ENCODE results near the gene HSD17B1.
"Not testable (repeated sequence)": the region's sequence is repeated elsewhere in the genome, so short reads cannot be mapped to it uniquely, and the experiment has no call there.

The HSD17B1 gene, protein sequence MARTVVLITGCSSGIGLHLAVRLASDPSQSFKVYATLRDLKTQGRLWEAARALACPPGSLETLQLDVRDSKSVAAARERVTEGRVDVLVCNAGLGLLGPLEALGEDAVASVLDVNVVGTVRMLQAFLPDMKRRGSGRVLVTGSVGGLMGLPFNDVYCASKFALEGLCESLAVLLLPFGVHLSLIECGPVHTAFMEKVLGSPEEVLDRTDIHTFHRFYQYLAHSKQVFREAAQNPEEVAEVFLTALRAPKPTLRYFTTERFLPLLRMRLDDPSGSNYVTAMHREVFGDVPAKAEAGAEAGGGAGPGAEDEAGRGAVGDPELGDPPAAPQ

DNA sequence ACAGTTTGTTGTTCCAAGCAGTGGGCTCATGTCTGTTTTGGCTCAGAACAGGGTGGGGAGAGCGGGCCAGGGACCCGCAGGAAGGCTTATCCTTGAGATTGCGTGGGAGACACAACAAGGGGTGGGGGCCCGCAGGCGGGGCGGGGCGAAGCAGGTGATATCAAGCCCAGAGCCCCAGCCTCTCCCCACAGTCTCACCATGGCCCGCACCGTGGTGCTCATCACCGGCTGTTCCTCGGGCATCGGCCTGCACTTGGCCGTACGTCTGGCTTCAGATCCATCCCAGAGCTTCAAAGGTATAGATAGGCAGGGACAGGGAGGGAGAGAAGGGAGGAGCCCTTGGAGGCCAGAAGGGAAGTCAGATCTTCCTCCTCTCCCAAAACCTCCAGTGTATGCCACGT lies at the start of gene HSD17B1:
Gene HSD17B1, plus strand, starts transcription at position 188 of the 400 bp plus-strand sequence. Its CDS starts 11 bp downstream, at position 199.
- not testable (repeated sequence) for DNase-seq

DNA sequence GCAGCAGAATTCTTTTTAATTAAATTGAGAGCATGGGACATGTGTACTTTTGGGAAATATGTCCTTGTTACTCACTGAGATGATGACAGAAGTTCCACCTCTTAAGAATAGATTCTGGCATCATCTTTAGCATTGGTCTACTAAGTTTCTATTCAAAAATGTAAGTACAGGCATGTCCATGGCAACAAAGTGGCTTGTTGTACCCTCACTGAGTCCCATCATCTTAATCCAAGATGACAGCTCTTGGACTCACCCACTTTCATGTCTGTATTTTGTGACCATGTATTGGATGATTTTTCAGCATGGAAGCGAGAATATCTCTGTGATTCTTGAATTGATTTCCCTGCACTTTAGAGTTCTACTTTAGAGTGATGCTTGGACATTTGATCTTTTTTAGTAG lies 49.8 kb upstream of the HSD17B1 start:
- DNase-seq = no peak

DNA sequence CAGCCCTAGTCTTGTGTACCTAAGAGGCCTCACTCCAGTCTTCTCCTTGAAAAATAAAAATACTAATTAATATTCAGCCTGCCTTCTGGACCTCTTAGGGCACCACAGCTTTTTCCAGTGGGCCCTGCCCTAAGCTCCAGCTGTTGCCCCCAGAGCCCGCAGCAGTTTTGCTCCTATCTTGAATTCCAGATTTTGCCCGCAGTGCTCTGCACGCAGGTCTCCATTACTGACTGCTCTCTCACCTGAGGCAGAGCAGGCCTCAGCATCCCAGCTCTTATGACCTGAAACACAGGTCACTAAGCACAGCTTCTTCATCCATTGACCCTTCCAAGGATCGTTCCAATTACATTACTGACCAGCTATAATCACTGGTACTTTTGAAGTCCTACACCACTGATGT lies 45.1 kb upstream of the HSD17B1 start:
- no peak for DNase-seq

DNA sequence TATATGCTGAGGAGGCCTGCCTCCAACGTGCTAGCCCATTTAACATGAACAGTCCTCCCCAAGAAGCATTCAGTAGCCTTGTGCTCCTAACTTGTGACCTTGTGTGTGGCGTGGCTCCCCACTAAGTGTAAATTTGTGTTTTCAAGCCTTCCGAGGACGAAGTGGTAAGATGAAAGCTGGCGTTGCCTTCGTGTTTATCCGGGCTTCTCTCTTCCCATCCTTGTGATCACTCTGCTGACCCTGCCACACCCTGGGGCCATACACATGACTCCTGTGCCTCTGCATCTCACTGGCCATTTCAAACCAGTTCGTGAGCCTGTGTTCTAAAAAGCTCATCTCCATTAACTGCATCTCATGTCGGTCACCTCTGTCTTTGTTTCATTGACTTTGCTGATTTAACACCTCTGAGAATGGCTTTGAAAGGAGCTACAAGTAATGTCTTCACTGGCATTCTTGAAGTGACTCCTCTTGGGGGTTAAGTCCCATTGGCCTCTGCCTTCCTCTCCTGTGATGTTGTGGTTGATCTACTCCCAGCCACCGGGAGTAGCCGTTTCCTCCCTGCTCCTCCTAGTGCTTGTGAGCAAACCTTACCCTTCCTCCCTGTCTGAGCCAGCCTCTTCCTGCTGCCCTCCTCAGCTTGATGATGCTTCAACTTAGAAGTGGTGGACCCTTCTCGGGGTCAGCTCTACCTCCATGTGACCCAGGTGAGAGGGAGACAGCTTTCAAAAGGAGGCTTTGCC lies 44.1 kb upstream of the HSD17B1 start:
- no peak for DNase-seq

DNA sequence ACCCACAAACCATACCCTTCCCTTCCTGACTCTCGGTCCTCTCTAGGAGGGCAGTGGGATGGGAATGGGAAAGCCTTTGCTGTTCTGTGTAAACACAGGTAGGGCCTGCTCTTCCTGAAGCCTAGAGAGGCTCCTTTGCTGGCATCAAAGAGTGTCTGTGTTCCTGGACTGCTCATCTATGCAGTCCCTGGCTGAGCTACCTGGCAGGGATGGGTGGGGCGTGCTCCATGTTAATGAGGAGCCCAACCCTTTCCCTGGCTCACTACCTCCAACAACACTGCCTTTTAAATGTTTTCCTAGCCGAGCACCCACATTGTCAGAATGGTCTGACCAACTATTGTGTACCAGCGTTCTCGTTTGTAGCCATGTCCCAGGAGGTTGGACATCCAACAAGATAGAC lies 43.3 kb upstream of the HSD17B1 start:
- no peak for DNase-seq

DNA sequence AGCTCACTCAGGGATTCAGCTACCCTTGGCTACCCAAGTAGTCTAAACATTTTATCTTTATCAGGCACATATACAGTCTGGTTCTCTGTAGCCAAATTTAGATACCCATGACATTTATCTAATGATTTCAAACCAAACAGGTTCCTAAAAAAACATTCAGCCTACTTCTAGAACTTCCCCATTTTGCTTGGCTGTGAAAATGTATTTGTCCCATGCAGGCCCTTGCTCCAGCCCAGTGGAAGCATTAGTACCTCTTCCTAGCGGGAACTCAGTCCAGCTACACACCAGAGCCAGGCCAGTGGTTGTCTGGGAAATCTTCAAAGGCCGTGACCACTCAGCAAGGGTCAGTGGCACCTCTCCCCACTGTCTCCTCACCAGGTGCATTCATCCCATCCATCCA lies 42.9 kb upstream of the HSD17B1 start:
- no peak for DNase-seq

DNA sequence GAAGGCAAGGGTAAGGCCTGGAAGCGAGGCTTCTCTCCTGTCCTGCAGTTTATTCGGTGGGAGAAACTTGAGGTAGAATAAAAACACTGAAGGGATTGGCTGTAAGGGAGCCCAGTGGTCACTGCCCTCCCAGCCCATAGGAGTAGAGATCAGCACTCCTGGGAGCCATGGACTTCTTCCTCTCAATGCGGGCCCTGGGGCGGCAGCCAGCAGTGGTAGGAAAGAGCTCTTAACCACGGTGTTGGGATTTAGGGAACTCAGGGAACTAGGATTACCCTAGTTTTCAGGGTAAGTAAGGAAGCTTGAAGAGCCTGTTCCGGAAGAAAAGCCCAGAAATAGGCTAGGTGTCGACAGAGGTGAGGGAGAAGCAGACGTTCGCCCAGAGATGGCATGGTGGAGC lies 40.5 kb upstream of the HSD17B1 start:
- DNase-seq = no peak

DNA sequence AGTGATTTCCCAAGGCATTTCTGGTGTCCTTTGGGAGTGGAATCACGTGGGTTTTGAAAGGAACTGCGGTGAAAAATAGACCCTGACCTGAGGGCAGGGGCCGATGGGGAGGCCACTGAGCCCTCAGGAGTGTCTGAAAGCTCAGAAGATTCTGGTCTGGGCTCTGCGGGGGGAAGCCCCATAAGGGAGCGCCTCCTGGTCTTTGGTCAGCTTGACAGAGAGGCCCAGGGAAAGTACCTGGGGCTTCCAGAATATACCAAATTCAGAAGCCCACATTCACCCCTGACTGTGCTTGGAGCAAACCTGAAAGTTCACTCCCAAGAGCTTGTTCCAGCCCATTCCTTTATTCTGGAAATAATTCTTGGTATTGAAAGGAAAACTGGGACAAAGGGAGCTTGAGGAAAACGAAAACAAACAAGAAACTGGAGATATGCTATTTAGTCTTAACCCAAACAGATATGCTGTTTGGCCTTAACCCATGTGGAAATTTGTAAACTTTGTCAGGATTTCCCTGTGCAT lies 39.9 kb upstream of the HSD17B1 start:
- no peak for DNase-seq

DNA sequence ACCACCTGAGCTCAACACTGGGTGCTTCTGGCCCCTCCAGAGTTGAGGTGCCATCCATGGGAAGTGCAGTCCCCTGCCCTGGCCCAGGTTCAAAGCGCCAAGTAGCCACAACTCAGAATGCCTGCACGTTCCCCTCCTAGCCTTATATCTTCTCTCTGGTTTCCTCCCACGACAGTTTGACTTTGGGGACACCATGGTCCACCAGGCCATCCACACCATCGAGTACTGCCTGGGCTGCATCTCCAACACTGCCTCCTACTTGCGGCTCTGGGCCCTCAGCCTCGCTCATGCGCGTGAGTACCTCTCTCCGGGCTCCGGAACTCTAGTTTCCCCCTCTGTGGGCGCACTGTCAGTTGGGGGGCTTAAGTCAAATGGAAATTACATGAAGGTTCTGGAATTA lies 39.0 kb upstream of the HSD17B1 start:
- DNase-seq = no peak

DNA sequence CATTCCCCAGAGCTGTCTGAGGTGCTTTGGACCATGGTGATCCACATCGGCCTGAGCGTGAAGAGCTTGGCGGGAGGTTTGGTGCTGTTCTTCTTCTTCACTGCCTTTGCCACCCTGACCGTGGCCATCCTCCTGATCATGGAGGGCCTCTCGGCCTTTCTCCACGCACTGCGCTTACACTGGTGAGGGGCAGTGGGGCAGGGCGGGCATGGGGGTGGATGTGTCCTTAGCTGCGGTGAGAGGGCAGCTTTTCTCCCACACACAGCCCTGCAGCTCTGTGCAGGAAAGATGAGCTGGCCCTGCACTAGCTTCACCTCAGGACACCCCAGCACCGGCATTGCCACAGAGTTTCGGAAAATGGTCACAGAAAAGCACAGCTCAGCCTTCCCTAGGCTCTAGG lies 38.4 kb upstream of the HSD17B1 start:
- no peak for DNase-seq

DNA sequence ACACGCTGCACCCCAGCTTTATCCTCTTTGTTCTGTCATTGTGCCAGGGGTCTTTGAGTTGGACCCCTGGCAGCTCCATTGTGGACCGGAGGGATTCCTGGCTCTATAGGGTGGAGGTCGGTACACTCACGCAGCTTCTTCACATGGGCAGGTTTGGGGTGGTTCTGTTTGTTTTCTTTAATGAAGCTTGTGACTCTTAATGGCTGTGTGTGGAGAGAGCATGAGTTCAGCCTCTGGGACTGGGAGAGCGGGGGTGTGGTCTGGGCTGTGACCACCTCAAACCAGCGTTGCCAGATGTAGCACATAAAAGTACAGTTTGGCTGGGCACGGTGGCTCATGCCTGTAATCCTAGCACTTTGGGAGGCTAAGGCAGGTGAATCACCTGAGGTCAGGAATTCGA lies 37.9 kb upstream of the HSD17B1 start:
- no peak for DNase-seq

DNA sequence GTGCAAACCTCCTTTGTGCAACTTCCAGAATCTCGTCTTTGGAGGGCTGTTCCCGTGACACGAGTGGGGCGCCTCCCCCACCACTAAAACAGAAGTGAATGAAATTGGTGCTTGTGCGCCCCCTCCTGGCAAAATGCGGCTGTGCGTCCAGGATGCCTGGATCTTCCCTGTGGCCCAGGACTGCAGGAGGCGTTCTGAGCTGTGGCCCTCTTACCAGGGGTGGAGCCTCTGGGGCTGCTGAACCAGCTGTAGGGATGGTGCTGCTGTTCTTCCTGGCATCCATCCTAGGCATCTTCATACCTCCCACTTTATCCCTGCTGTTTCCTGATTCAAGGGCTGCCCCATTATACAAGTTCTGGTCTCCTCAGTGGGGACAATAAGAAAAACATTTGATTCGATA lies 35.2 kb upstream of the HSD17B1 start:
- peak; percentile 86 for DNase-seq

DNA sequence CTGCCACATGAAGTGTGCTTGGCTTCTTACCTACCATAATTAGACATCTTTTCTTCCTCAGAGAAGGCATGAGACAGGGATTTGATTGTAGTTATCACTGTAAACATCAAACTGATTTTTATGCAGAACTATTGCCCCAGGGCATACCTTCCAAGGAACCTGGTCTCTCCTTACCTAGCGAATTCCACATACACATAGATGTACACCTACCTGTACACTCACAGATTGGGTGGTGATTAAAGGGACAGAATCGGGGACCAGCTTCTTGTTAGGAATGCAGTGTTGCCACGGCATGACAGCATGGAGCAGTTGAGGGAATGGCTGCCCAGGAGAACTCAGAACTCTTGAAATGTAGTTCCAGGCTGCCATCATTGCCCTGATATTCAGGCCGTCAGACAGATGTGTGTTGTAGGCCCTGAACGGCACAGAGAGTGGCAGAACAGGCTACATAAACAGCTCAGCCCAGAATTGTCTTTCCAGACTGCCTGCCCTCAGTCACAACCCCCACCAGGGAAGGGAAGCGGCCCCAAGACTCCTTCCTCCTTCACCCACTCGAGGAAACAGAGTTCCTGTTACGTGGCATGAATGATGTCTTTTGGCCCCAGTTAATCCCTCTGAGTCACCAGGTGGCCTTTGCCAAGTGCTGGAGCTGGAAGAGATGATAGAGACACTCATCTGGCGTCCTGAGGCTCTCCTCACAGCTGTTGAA lies 34.5 kb upstream of the HSD17B1 start:
- DNase-seq = peak; percentile 94

DNA sequence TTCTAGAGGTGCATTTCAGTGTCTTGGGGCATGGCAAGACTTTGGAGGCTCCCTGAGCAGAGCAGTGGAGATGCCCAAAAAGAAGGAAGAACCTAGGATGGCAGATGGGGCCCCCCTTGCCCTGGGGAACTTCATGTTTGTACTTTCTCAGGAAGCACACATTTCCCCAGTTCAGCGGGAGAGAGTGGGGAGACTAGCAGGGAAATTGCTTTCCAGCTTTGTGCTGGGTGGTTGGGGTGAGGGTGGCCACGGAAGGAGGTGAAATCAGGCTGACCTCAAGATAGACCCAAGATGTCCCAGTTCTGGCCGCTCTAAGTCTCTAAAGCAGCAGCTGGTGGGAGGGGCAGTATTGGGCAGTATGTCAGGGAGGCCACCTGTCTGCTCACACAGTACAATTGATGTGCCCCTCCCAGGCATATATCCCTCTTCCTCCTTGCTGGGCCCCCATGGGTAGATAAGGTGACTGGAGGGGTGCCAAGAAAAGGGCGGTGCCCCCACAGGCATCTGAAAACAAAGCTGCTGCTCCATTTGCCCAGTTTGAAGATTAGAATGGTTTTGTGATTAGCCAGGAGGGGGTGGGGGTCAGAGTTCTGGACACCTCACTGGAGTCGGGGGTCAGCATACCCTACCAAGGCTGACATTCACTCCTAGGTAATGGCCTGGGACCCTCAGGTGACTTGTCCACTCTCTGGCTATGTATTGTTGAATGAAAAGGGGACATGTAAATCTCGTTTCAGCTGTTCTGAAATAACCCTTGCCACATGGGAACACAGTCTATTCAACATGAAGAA lies 33.8 kb upstream of the HSD17B1 start:
- no peak for DNase-seq

DNA sequence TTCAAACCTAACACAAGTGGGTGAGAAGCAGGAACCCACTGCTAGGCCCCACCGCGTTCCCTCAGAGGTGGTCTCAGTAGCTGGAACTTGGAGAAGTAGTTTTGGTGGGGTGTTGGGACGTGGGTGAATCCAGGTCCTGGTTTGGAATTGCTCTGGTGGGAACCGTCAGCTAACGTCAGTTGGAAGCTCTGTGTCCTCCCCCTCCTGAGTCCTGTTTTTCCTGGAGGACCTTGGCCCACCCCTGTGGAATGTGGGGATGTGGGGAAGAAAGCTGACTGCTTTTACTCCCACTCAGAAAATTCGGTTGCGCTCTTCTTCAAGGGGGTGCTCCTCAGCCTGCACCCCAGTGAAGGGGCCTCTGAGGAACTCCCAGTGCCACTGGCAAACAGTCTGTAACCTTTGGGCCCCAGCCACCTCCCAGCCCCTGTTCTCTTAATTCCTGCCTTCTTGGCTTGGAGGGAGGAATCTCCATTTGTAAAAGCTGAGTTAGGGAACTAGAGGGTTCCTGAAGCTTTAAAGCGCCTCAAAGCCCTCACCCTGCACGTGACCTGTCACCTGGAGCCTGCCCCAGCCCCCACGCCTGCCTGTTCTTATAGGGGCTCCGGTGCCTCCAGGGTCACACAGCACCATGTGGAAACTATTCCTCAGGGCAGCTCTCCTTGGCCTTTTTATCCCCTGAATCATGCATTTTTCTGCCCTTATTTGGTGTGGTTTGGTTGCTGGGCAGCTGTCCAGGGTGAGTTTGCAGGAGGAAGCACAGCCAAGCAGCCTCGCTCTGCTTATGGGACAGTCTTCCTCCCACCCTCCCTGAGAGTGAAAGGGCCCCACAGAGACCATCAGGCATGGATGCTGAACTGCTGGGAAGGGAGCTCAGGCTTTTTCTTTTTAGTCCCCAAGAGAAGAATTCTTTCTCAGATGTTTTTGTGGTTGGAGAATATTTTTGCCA lies 32.9 kb upstream of the HSD17B1 start:
- DNase-seq = peak; percentile 54

DNA sequence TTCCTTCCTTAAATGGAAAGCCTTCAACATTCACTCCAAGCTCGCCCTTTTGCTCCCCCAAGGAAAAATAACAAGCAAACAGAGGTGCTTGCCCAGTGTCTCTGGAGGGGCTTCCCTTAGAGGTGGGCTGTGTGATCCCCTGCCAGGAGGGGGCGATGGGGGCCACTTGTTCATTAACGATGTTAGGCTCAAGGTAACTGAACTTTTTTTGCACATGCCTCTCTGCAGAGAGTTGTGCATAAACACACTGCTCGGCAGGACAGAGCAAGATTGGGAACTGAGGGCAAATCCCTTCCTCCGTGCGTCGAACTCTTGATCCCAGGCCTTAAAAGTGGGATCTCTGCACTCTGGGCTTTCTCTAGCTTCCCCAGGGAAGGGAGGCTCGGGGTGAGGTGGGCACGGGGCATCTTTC lies 32.2 kb upstream of the HSD17B1 start:
- no peak for DNase-seq

DNA sequence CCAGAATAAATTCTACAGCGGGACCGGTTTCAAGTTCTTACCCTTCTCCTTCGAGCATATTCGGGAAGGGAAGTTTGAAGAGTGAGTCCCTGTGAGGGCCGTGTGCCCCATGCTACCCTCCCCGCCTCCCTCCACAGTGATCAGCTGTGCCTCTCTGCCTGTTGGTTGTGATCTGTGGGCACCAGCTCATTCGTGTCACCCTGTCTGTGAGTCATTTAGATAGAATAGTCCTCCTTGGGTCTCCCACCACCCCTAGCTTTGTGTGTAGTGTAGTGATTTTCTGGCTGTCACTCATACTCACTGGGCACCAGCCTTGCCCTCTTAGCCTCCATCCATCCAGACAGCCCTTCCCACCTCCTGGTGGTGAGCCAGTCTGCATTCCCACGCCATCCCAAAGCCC lies 31.7 kb upstream of the HSD17B1 start:
- no peak for DNase-seq

DNA sequence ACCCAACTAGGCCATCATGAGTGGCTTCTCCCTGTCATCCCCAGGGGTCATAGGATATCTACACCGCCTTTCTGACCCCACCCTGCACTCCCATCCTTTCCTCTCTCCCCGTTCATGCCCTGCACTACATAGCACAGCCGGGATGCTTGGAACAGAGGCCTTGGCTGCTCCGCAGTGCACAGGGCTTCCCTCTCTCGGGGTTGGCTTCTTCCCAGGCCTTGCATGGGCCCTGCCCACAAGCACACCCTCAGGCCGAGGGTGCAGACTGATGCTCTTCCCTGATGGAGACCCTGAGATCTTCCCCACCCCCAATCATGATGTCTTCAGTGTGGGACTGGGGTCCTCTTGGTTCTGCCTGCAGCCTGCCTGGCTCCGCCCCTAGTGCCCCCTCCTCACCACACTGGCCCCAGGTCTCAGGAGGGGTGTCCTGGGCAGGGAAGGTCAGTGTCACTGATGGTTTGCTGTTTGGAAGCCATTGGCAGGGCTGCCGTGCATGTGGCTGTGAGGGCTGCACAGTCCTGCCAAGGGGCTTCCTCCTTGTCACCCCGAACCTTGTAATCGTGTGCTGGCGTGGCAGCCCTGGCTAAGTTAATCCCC lies 31.0 kb upstream of the HSD17B1 start:
- DNase-seq = no peak

DNA sequence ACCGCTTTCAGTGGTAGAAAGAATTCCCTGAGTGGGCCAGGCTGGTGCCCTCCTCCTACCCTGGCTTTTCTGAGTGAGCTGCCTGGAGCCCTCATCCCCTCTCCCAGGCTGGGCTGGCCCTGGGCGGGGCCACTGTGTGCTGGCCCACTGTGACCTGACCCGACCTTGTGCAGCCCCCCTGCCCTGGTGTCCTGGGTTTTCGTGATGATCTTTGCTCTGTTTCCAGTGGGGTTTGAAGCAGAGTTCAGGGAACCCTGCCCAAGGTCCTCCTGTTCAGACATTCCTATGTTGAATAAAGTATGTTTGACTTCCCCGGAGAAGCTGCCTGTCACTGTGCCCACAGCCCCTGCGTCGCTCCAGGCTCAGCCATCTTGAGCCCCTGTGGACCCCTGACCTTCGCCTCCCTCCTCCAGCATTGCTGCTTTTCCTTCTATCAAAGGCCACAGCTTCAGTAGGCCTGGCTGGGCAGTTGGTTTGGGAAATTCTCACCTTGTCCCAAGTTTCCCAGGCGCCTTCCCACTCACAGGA lies 30.4 kb upstream of the HSD17B1 start:
- DNase-seq = no peak

DNA sequence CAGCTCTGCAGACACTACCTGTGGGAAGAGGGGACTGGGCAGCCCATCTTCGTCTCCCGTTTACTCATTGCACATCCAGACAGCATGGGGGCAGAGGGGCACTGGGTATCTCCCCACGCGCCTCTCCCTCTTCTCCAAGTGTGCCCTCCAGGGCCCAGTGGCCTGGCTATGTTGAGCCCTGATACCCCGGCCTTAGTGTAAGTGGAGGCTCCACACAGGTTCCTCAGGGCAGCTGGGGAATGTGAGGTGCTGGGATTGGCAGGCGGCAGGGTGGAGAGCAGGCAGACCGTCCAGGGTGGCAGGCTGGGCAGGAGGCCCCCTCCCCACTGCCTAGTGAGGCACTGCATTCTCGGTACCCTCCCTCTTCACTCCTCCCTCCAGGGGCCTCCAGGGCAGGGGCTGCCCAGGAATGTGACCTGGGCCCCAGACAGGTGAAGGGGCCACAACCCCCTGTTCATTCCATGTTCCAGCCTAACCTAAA lies 29.9 kb upstream of the HSD17B1 start:
- no peak for DNase-seq

DNA sequence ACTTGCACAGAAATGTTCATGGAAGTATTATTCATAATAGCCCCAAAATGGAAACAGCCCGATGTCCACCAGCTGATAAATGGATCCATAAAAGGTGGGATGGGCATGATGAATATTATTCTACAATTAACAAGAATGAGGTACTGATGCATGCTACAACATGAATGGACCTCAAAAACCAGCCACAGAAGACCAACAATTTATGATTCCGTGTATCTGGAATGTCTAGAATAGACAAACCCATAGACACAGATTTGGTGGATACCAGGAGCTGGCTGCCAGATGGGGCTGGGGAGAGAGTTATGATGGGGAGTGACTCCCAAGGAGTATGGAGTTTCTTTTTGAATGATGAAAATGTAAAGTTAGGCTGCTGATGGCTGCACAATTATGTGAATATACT lies 27.5 kb upstream of the HSD17B1 start:
- no peak for DNase-seq
